Stimulated activated CD4-positive, alpha-beta T cell treated with anti-CD3 and anti-CD28 coated beads, Interleukin-1b, Interleukin-23, amount 100 ng/mL, for 48 hours (primary cell): ENCODE results near the gene SPATA20.
A peak's percentile ranks its signal among the peaks of the same experiment; 100 is the strongest.

ENCODE experiments used
- DNase-seq: peaks from one replicate; pipeline ENCODE4 v3.0.0-alpha.2; 2020

The SPATA20 gene

DNA sequence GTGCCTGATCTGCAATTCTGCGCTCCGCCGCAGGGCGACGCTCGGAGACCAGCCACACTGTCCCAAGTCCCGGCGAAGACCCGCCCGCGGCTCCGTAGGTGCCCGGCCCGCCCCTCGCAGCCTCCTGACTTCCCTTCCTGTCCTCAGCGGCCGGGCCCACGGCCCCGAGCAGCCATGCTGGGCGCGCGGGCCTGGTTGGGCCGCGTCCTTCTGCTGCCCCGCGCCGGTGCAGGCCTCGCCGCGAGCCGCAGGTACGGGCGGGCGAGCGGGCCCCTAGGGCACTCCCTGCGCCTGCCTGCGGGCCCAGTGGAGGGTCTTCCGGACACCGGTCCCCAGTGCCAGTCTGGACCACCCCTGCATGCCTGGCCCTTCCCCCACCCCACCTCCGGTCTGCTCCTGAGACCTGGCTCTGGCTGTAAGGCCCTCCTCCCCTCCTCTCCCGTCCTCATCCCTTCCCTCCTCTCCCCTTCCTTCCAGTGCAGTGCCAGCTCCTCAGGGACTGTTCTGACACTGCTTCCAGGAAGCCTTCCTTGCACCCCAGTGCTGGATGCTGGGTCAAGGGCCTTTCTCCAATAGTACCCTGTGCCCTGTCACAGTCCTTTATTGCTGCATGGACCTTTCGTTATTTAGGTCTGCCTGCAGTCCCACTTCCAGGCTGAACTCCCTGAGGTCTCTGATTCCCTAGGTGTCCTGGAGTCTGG, at the start of gene SPATA20:
SPATA20 (plus strand) TSS at position 140 of the 701 bp plus-strand sequence; CDS start at position 175, 35 bp downstream.
- peak; percentile 86 for DNase-seq

- no peak for DNase-seq
These were observed 48.7 kb upstream of the SPATA20 start for GRCh38 chr17:50498021-50498874.

- no peak for DNase-seq
These were observed 47.7 kb upstream of the SPATA20 start for GRCh38 chr17:50499270-50499669.

GRCh38 chr17:50499721-50500120, 47.3 kb upstream of the SPATA20 start:
- DNase-seq = no peak

GRCh38 chr17:50501054-50501453, 45.9 kb upstream of the SPATA20 start:
- DNase-seq = no peak

DNA sequence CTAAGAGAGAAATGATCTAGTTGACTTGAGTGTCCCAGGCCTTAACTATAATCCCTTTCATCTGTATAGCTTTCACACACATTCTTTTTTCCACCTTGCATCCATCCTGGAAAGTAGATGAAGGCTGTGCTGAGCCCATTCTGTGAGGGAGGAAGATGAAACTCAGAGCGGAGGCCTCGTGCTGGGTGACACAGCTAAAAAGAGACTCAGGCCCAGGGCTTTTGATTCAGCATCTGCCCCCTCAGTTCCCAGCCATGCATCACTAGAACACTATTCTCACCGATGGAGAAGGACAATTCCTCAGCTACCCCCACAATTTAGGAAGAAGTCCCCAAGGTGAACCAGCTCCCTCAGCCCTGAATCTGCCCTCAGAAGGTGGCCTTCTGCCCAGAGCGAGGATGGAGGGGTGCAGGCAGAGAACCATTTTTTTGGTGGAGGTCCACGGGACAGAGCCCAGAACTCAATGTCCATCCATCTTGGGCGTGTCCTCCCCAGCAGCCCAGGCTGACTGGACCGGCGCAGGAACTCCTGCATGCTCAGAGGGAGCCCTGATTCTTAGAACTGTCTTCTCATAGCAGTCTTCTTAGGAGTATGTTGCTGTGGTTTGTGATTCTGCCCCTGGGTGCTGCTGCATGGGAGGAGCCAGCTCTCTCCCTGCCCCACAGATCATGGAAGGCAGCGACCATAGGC, 44.5 kb upstream of the SPATA20 start:
- DNase-seq = no peak

DNA sequence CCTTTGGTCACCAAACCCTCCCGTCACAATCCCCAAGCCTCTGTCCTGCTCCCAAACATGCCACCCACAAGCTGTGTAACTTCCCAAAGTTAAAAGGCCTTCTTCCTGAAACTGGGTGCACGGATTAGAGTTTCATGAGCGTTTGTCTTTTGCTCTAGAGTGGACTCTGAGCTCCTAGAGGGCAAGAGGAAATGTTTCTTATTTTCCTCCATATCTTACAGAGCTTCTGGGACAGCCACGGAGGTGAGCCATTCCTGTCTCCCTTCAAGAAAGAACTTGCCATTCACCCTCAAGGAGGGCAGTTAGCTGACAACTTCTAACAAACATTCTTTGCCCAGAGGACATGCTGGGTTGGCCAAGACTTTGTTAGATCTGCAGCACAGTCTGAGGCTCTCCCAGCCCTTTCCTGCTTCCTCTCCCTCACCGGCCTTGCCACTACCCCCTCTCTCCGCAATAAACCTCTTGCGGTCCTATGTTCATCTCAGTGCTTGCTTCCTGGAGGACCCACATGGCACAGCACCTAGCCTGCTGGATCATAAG, 41.3 kb upstream of the SPATA20 start:
- DNase-seq = no peak

DNA sequence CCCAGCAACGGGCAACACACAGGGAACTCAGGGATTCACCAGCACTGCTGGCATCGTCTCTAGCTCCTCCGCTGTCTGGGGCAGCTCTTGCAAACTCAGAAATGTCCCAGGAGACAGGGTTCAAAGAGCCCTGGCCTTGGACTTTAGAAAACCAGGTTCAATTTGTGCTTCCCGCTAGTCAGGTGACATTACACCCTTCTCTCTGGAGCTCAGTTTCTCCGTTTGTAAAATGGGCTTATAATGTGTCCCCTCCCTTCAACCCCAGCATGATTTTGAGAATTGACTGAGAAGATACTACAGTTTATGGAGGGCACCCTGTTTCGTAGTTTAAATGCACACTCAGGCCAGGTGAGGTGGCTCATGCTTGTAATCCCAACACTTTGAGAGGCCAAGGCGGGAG, 40.7 kb upstream of the SPATA20 start:
- DNase-seq = no peak

GRCh38 chr17:50507871-50508572, 39.0 kb upstream of the SPATA20 start, which contains the start of gene MYCBPAP:
Gene MYCBPAP (plus strand): TSS chr17:50508439. CDS start chr17:50508675, 236 bp downstream.
- DNase-seq = peak; percentile 83

DNA sequence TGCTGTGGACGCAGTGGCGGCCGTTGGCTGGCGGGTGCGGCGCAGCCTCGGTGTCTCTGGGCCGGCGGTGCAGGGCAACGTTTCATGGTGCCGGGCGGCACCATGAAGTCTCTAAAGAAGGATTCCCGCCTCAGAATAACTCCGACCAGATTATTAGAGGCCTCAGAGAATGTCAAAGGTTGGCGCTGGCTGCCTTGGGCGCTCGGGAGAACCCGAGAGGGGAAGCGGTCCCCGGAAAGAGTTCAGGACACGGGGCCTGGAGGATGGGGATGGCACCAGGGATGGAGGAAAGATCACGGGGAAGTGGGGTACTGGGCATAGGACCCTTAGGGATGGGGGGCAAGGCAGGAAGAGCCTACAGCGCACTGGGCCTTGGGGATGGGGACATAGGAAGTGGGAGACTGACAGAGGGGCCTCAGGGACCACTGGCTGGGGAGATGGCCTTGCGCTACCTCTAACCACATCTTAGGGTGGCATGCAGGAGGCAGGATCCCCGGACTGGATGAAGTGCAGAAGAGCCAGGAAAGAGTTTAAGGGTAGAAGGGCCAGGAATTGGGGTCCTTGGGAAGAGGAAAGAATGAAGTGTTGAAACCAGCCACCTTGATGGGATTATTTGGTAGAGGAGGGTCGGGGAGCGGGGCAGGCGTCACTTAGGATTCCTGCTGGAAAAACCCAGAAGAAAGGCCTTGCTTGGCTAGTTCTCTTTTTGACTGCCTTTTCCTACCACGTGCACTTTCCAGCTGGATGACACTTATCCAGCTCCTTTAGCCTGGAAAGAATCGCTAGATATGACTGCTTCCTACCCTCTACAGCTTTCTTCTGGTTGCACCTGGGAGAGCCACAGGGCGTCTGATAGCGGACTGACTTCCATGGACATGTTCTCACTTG, 38.2 kb upstream of the SPATA20 start:
- no peak for DNase-seq

DNA sequence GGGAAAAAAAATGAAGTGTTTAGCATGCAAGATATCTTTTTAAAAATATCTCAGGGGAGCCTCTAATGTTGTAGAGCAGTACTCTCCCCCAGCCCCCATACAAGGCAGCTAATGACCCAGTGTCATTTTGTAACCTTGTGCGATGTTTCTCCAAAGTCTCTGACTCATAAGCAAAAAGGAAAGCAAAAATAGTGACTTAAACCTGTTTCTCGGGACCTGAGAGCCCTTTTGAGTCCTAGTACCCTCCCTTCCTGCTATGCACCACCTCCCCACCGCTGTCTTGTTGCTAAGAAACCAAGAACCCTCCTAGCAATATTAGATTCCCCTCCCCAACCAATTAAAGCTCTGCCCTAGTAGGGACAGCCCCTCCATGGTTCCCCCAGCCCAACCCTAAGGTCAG, 35.9 kb upstream of the SPATA20 start:
- peak; percentile 68 for DNase-seq

DNA sequence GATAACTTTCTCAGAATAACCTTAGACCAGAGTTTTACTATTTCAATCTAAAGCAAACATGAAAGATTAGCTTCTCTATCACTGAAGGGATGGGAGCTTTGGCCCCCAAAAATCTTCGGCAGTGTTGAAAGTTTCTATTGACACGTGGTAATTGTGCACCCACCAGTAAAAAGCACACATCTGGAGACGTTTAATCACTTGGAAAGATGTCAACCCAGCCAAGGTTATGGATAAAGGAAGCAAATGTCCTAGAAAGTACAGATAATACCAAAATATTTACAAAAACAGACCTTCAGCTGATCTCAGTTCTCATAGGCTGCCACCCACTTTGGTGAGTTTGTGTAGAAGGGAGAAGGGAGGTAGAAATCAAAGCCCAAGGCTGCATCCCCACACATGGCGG, 33.5 kb upstream of the SPATA20 start:
- DNase-seq = no peak

GRCh38 chr17:50514388-50514787, 32.6 kb upstream of the SPATA20 start:
- DNase-seq = no peak

- DNase-seq = no peak
These were observed 31.9 kb upstream of the SPATA20 start for GRCh38 chr17:50514936-50515702.

GRCh38 chr17:50517011-50517410, 30.0 kb upstream of the SPATA20 start:
- DNase-seq = no peak

DNA sequence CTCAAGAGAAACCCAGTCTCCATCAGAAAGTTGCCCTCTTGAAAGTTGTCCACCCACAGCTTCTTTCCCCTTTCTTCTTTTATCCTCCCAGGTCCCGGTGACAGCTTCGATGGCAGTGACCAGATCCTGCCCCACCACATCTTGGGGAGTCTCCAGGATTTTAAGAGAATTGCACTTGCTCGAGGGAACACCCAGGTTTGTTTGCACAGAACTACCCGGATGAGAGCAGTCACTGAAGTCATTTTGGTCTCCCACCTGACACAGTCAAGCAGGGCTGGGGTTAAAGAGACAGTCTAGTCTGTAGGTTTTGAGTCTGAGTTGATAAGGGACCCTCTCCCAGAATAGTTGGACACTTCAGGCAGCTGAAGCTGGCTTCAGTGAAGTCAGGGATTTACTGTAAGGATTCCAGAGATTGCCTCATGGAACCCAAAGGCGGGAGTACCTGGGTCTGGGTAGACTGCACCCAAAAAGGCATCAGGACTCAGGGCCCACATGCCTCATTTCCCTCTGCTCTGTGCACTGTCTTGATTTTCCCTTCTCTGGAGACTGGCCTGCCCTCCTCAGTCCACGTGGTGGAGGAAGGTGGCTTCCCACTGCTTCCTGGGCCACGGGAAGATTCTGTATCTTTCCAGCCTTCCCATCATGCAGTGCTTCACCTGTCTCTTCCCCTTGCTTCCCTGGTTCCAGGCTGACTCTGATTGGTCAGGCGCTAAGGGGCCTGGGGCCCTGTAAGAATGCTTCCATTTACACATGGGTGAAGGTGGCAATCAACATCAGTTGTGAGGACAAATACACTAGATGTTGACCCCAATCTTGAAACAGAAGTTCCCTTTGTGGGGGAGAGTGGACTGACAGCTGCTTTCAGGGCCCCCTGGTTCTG, 29.2 kb upstream of the SPATA20 start:
- no peak for DNase-seq

DNA sequence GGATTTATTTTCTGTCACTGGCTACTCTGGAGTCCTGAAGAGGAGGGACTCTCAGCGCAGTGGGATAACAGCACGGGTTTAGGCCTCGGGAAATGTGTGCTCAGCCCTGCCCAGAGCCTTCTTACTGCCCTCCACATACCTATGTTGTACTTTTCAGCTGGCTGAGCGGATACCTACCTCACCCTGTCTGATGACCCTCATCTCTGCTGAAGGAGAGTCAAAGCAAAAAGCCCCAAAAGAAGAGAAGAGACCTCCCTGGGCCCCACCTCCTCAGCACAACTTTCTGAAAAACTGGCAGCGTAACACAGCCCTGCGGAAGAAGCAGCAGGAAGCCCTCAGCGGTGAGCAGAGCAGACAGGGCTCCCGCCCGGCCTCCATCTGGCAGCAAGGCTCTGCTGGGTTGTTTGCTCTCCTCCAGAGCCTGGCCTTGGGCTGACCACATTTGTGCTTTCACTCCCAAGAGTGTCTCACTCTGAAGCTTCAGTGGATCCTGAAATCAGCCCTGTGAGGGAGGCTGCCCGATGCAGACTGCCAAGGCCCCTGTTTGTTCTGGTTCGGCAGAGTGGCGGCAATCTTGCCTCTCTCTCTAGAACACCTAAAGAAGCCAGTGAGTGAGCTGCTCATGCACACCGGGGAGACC, 28.5 kb upstream of the SPATA20 start:
- DNase-seq = no peak

GRCh38 chr17:50519141-50519834, 27.7 kb upstream of the SPATA20 start:
- no peak for DNase-seq
